ENCODE data around the gene NFE2L3. TPM values are rescaled to one million over a fixed set of nuclear protein-coding genes. Genes with fewer than 3 reads are reported as not detected.

Gene NFE2L3
- total RNA-seq, 1 experiment from 2014 or later: 108 TPM

- intact Hi-C loops (cut with micrococcal nuclease; ENCODE audit: unreplicated experiment): loop anchor here (5.0 kb wide), 3 partner anchors 84 to 164 kb away; no protein-coding TSS in a partner anchor
- no peaks in the 10 kb centered on the region for H3K27me3 Mint-ChIP-seq (ENCODE audit: unreplicated experiment)
- H3K27ac Mint-ChIP-seq (ENCODE audit: unreplicated experiment): peak overlapping the region; percentile 90
- CTCF ChIA-PET: interaction anchor here (1.0 to 1.8 kb wide), 2 partner anchors 14 to 162 kb away, joined by 3 to 6 read pairs; no protein-coding TSS in a partner anchor
- no peak for DNase-seq
- TF ChIP-seq CTCF (IDR thresholded peaks at IDR 0.05; ENCODE audit: unreplicated experiment): no peak
- H3K9me3 Mint-ChIP-seq (ENCODE audit: low read depth, unreplicated experiment): no peaks in the 10 kb centered on the region
- peaks cover 39% of the 10 kb centered on the region for H3K4me1 Mint-ChIP-seq (ENCODE audit: low read depth, unreplicated experiment)
- H3K4me3 Mint-ChIP-seq (ENCODE audit: low read depth, unreplicated experiment): peak overlapping the region; percentile 96
- TSS peak; percentile 44 for BruUV-seq (replicated peaks)
- peaks cover 98% of the 10 kb centered on the region for H3K36me3 Mint-ChIP-seq (ENCODE audit: insufficient read depth, unreplicated experiment)
These were observed 51.0 kb downstream of the NFE2L3 start for GRCh38 chr7:26203016-26203415.

DNA sequence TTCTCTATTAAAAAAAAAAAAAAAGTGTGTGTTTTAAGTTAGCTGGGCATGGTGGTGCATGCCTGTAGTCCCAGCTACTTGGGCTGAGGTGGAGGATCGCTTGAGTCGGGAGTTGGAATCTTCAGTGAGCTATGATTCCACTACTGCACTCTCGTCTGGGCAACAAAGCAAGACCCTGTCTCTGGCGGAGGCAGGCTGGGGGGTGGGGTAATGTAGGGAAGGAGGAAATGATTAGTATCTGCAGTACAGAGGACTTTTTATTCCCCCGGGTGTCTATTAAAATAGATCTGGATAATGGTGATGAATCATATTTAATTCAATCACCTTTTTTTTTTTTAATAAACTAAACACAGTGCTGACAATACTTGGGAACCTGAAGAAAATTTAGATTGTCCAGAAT is 56.0 kb downstream of the NFE2L3 start:
- CTCF ChIA-PET: interaction anchor here (0.6 to 0.7 kb wide), 2 partner anchors 38 to 584 kb away, joined by 3 to 8 read pairs; no protein-coding TSS in a partner anchor
- Mint-ChIP-seq H3K4me1 (ENCODE audit: low read depth, unreplicated experiment) (peaks cover 39% of the 10 kb centered on the region), H3K4me3 (ENCODE audit: low read depth, unreplicated experiment) (no peak overlapping the region), H3K27ac (ENCODE audit: unreplicated experiment) (no peak overlapping the region), H3K27me3 (ENCODE audit: unreplicated experiment) (no peaks in the 10 kb centered on the region), H3K9me3 (ENCODE audit: low read depth, unreplicated experiment) (no peaks in the 10 kb centered on the region), H3K36me3 (ENCODE audit: insufficient read depth, unreplicated experiment) (peaks cover 98% of the 10 kb centered on the region)
- no peak for DNase-seq
- no peak for TF ChIP-seq CTCF (IDR thresholded peaks at IDR 0.05; ENCODE audit: unreplicated experiment)
- intact Hi-C loops (cut with micrococcal nuclease; ENCODE audit: unreplicated experiment): no loop called here
- BruUV-seq (replicated peaks): no TSS peak

DNA sequence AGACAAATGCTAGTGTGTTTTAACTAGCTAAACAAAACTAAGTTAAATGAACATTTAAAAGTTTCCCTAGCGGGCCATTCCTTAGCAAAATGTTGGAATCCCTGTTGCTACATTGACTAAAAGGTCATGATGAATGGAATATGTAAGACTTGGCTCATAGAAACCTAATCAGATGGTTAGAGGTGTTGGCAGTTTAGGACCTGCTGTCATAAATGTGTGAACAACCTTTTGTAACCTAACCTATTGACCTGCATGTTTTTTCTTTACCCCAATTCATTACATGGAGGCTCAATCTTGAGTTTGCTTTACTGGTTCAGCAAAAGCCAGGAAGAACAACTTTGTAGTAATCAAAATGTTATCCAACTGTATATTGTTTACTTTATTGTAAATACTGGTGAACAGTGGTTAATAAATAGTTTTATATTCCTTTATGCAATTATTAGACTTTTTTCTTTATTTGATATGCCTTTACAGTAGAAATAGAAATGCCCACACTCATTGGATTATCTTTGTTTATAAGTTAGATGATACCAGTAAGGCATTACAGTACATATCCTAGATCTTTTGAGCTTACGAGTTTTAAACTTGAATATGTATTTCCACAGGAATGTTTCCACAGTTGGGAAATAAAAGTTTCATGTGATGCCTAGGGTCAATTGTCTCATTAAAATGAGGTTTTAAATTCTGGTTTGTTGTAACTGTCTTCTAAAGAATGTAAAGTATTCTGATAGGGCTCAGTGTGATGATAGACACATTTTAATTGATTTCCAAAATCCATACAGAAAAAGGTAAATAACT is 61.1 kb downstream of the NFE2L3 start:
- peaks cover 55% of the 10 kb centered on the region for H3K36me3 Mint-ChIP-seq (ENCODE audit: insufficient read depth, unreplicated experiment)
- H3K27me3 Mint-ChIP-seq (ENCODE audit: unreplicated experiment): no peaks in the 10 kb centered on the region
- peaks cover 3% of the 10 kb centered on the region for H3K9me3 Mint-ChIP-seq (ENCODE audit: low read depth, unreplicated experiment)
- TF ChIP-seq CTCF (IDR thresholded peaks at IDR 0.05; ENCODE audit: unreplicated experiment): no peak
- CTCF ChIA-PET: no interaction called here
- BruUV-seq (replicated peaks): no TSS peak
- no peaks in the 10 kb centered on the region for H3K4me1 Mint-ChIP-seq (ENCODE audit: low read depth, unreplicated experiment)
- no peak overlapping the region for H3K27ac Mint-ChIP-seq (ENCODE audit: unreplicated experiment)
- DNase-seq: no peak
- no peak overlapping the region for H3K4me3 Mint-ChIP-seq (ENCODE audit: low read depth, unreplicated experiment)
- intact Hi-C loops (cut with micrococcal nuclease; ENCODE audit: unreplicated experiment): no loop called here

- CTCF ChIA-PET: no interaction called here
- no peaks in the 10 kb centered on the region for H3K4me1 Mint-ChIP-seq (ENCODE audit: low read depth, unreplicated experiment)
- peak overlapping the region; percentile 55 for H3K27ac Mint-ChIP-seq (ENCODE audit: unreplicated experiment)
- H3K9me3 Mint-ChIP-seq (ENCODE audit: low read depth, unreplicated experiment): peaks cover 3% of the 10 kb centered on the region
- intact Hi-C loops (cut with micrococcal nuclease; ENCODE audit: unreplicated experiment): no loop called here
- TF ChIP-seq CTCF (IDR thresholded peaks at IDR 0.05; ENCODE audit: unreplicated experiment): no peak
- no peak overlapping the region for H3K4me3 Mint-ChIP-seq (ENCODE audit: low read depth, unreplicated experiment)
- DNase-seq: no peak
- peaks cover 48% of the 10 kb centered on the region for H3K36me3 Mint-ChIP-seq (ENCODE audit: insufficient read depth, unreplicated experiment)
- H3K27me3 Mint-ChIP-seq (ENCODE audit: unreplicated experiment): no peaks in the 10 kb centered on the region
- no TSS peak for BruUV-seq (replicated peaks)
These were observed 62.0 kb downstream of the NFE2L3 start for GRCh38 chr7:26213807-26214515.

Data from Calu3 (cell line).